NOMO-1 treated with dmso at 0.1 percent for 144 hours (cell line): ENCODE data around the gene LRRC4C.
A peak's percentile ranks its signal among the peaks of the same experiment; 100 is the strongest.
"Not testable (repeated sequence)": the region's sequence is repeated elsewhere in the genome, so short reads cannot be mapped to it uniquely, and the experiment has no call there.

ENCODE experiments used
- DNase-seq: peaks from one replicate; lab custom pipeline; 2025; ENCODE audit not compliant: unreplicated experiment; lab: John Stamatoyannopoulos, UW

LRRC4C gene

GRCh38 chr11:40522080-40522479 lies 937.4 kb downstream of the LRRC4C start:
- DNase-seq: not testable (repeated sequence)

- no peak for DNase-seq
Observed at GRCh38 chr11:40517122-40517521, 942.3 kb downstream of the LRRC4C start.

DNA sequence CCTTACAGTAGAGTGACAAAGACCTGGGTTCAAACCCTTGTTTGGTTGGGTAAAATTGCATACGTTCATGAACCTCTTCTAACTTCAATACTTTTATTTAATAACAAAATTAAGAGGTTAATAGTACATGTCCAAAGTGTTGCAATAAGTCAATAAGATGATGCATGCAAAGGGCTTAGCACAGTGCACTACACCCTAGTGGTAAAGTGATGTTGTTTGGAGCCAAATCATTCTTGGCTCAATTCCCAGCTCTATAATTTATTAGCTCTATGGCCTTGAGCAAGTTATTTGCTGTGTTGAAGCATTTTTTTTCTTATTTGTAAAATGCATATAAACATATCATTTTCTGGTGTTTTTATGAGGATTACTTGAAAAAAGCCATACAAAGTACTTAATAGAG lies 945.3 kb downstream of the LRRC4C start:
- DNase-seq: no peak

GRCh38 chr11:40513281-40513680 lies 946.2 kb downstream of the LRRC4C start:
- no peak for DNase-seq

DNA sequence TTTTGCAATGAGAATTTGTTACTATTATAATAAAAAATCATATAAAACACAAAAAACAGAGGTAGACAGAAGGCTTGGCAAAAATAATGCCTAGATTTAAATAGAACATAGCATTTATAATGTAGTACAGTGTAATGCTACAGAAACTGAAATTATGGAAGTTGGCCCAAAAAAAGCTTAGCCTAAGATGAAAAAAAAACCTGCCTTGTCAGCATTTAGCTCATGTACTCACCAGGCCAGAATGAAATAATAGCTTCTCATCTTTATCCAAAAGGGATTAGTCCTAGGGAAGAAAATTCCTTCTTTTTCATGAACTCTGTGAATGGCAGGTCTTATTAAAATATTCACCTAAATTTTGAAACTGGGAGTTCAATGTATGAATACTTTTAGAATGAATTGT lies 951.1 kb downstream of the LRRC4C start:
- no peak for DNase-seq

DNA sequence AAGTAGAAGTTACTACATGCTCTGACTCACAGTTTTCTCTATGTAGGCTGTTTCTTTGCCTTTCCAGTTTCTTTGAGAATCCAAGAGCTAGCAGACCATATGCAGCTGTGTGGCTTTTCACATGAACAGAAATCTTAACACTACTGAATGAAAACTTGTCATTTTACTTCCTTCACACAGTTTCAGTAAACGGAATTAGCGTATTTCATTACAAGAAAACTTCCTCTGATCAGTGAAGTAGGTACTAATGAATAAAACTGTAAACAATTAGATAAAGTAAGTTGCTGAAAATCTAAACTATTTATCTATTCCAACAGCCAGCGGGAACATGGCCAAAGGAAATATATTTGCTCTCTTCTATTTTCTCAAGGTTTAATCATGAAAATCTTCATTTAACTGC lies 953.2 kb downstream of the LRRC4C start:
- DNase-seq: no peak

- DNase-seq: no peak
Observed at GRCh38 chr11:40491341-40491740, 968.1 kb downstream of the LRRC4C start.

- no peak for DNase-seq
Observed at GRCh38 chr11:40467771-40468170, 991.7 kb downstream of the LRRC4C start.

DNA sequence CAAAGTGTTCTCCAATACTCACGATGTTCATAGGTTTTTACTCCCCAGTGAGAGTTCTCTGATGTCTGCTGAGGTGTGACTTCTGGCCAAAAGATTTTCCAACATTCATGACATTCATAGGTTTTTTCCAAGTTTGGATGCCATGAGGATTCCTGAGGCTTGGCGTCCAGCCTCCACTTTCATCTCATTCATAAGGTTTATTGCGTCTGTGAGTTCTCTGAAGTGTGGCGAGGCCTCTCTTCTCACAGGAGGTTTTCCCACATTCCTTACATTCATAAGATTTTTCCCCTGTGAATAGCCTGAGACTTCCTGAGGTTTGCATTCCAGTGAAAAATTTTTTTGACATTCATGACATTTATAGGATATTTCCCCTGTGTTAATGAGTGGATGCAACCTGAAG lies 1014.1 kb downstream of the LRRC4C start:
- no peak for DNase-seq

DNA sequence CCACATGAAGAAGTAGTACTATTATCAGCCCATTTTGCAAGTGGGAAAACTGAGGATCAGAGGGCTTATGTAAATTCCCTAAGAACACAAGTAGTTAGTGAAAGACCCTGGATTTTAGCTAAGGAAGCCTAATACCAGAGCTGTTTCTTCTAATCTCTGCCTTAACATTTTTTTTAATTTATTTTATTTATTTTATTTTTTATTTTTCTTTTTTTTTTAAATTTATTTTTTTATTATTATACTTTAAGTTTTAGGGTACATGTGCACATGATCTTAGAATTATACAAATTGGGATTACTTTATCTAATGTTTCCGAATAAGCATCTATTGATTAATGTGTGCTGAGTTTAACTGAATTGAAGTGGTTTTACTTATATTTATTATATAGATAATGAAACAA lies 1015.3 kb downstream of the LRRC4C start:
- DNase-seq: no peak

DNA sequence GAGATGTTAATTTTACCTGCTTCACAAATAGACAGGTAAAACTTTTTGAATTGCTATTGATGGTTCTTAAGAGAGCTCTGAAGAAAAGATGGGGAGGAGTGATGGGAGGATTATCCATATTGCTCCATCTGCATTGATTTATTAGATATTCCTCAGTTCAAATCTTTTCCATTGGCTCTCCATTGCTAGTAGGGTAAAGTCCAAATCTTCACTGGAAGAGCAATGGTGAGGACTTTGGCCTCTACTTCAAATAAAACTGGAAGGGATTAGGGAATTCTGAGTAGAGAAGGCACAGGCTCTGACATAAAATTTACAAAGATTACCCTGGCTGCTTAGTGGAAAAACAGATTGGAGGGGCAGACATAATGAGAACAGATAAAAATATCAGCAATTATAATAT lies 1024.1 kb downstream of the LRRC4C start:
- DNase-seq: no peak

DNA sequence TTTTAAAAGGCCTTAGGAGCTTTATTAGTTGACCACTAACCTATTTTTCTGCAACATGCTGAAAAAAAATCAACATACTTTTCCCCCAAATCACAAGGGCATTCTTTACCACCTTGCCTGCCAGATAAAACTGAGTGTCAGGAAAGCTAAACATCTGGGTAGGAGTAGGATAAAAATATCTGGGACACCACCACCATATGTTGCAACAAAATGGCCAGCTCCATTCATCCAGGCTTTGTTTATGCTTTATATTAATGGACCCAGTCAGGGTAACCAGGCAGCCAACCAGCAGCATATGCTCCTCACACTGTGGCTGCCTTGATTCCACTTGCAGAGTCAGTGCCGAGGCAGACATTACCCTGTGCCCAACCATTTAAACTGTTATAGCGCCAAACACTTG lies 1024.5 kb downstream of the LRRC4C start:
- DNase-seq: no peak

- DNase-seq: no peak
Observed at GRCh38 chr11:40432358-40432757, 1027.1 kb downstream of the LRRC4C start.

GRCh38 chr11:40425168-40425567 lies 1034.3 kb downstream of the LRRC4C start:
- no peak for DNase-seq

GRCh38 chr11:40421208-40421981 lies 1038.1 kb downstream of the LRRC4C start:
- DNase-seq: no peak

- no peak for DNase-seq
Observed at GRCh38 chr11:40417627-40418026, 1041.8 kb downstream of the LRRC4C start.

GRCh38 chr11:40407355-40407754 lies 1052.1 kb downstream of the LRRC4C start:
- no peak for DNase-seq

DNA sequence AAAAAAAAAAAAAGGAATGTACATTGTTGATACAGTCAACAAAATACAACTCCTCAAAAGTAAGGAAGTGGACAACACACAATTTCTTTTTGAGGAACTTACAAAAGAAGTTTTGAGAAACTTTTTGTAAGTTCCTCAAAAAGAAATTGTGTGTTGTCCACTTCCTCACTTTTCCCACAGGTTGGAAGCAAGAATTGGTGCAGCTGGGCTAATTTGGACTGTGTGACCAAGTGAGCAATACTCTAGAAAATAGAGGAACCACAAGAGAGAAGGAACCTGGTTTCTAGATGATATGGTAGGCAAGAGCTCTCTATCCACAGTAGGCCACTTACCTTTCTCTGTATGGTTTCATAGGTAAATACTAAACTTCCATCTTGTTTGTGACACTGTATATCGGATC lies 1053.8 kb downstream of the LRRC4C start:
- DNase-seq: peak; percentile 2

DNA sequence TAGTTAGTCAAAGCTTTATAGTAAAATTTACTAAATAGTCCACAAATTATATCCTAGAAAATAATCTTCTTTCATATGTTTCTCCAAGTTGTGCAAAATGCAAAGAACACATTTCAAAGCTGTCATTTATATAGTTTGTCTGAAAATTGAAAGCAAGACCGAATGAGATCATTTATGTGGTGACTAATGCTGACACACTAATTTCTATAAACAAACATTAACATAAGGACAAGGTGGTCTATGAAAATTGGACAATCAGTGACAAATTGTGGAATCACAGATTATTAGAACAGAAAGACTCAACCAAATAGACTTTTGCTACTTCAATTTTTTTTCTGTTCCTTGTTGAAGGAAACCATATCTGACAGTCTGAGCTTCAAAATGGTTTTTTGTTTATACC lies 1056.1 kb downstream of the LRRC4C start:
- DNase-seq: no peak

DNA sequence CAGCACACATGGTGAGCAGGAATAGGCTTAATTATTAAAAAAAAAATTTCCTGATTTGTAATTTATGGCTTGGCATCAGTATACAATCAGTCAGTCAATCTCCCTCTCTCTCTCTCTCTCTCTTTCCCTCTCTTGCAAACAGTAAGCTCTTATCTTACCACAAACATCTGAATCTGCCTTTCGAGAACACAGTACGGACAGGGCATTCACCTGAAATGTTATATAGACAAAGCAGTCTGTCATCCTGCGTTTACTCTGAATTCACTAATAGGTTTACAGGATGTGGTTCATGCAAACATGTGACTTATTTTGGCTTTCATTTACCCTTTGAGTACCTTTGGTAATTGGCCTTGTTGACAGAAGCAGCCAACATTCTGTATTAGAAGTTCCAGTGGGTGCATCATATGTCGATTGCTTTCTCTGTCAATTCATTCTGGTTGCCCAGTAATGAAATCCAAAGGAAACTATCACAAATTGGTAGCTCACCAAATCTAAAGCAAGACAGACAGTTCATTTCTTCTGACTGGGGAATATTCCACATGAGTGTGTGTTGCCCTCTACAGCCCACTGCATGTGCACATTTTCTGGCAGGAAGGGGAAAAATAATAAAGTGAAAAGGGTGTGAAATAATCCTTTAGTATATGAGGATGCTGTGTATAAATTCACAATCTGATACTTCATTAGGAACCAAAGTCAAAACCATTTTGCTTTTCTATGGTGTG lies 1058.2 kb downstream of the LRRC4C start:
- DNase-seq: no peak

- DNase-seq: no peak
Observed at GRCh38 chr11:40397141-40397540, 1062.3 kb downstream of the LRRC4C start.

- DNase-seq: no peak
Observed at GRCh38 chr11:40393511-40393910, 1065.9 kb downstream of the LRRC4C start.

GRCh38 chr11:40391679-40392078 lies 1067.8 kb downstream of the LRRC4C start:
- no peak for DNase-seq
